NCI-H82 (cell line): ENCODE measurements around the gene DLG5.

ENCODE experiments used
- DNase-seq: peaks from one replicate; lab custom pipeline; 2025; lab: John Stamatoyannopoulos, UW

Gene DLG5

DNA sequence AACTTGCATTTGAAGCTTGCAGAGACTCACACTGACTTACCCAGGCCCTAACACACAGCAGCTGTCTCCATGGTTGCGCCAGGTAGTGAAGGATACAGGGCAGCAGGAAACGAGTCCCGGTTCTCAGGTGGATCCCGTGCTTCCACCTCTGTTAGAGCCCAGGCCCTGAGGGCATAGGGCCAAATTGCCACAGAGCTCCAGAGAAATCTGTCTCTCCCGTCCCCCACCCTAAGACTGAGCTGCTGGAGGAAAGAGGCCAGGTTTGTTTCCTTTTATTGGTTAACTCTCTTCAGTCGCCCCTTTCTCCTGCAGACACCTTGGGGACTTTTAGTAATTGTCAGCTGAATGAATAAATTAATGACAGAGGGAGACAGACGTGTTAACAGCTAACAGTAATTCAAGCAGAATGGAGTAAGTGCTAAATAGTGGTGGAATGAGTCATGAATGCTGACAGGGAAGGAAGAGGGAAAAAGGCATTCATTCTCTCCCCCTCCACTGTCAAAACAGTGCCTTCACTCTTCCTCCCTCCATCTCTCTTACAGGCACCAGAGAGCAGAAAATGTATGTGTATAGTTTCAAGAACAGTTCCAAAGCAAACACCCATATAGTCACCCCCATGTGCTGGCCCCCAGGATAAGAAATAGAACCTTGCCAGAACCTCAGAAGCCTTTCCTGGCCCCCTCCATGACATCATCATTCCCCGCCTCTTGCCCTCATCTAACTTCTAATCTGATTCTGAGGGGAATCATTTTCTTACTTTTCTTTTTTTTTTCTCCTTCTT is 16.8 kb upstream of the DLG5 start:
- DNase-seq, result no peak

GRCh38 chr10:77941790-77942189 is 15.2 kb upstream of the DLG5 start:
- DNase-seq, result no peak

GRCh38 chr10:77940627-77941026 is 14.1 kb upstream of the DLG5 start:
- no peak for DNase-seq

- DNase-seq, result no peak
These were observed 13.7 kb upstream of the DLG5 start for GRCh38 chr10:77940225-77940624.

- DNase-seq, result peak; percentile 9
These were observed 13.0 kb upstream of the DLG5 start for GRCh38 chr10:77939561-77940001.

- DNase-seq, result no peak
These were observed 10.4 kb upstream of the DLG5 start for GRCh38 chr10:77936697-77937567.

- no peak for DNase-seq
These were observed 5.6 kb upstream of the DLG5 start for GRCh38 chr10:77932016-77932715.

DNA sequence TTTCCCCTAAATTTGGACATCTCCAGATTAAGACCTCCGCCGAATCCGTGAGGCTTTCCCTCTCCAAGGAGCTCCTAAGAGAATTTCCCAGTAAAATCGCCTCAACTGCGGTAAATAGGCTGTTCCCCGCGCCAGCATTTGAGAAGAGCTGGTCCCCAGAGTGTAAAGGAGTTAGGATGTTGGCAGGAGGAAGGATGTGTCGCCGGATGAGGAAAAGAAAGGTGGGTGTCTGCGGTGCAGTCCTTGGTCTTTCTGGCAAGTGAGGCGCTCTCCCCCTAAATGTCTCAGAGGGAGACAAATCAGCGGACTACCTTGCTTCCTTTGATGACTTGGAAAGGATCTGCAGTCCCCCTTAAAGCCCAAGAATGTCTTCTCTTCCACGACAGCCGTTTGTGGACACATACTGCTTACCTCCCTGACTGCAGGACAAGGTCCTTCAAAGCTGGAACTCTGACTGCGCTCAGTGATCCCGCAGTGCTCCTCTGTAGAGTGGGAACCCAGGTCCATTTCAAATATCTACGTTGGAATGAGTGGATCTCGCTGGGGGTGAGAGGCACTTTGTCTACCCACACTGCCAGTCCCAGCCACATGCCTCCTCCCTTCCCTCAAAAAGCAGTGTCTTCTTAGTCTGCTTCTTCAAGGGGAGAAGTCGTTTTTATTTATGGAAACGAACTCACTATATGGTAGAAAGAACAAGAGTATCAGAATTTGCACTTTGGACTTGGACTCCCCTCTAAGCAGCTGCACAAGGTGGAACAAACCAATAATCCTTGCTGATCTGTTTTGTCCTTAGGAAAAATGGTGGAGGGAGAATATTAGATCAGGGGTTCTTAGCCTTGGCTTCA is 1.1 kb upstream of the DLG5 start:
- peak; percentile 64 for DNase-seq

DNA sequence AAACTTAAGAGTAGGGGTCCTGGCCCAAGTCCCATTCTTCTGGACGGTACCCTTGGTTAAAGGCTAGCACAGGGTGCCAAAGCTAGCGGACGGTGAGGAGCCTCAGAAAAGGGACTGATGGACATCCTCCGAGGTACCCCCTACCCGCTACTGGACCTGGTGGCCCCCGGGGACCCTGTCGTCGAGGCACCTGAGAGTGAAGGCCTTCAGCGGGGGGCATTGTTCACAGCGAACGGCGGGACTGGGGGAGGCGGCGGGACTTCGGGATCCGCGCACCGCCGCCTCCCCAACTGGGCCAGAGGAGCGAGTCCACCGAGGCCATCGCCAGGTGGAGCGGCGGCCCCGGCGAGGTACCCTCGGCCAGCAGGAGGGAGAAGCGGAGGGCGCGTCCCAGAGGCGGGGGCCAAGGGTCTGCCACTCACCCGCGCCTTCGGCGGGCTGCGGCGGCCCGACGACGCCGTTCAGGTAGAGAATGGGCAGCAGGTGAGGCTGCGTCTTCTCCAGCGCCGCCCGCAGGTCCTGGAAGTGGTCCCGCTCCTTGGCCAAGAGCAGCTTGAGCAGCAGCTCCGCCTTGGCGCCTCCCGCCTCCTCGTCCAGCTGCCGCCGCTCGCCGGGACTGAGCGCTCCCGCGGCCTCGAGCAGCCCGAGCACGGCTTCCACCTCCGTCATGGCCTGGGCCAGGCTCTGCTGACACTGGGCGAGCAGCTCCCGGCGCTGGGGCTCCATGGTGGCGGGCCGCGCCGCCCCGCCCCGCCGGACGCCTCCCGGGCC is 575 bp downstream of the DLG5 start:
- DNase-seq, result peak; percentile 53

- DNase-seq, result peak; percentile 25
These were observed 1.2 kb downstream of the DLG5 start for GRCh38 chr10:77925410-77925794.

DNA sequence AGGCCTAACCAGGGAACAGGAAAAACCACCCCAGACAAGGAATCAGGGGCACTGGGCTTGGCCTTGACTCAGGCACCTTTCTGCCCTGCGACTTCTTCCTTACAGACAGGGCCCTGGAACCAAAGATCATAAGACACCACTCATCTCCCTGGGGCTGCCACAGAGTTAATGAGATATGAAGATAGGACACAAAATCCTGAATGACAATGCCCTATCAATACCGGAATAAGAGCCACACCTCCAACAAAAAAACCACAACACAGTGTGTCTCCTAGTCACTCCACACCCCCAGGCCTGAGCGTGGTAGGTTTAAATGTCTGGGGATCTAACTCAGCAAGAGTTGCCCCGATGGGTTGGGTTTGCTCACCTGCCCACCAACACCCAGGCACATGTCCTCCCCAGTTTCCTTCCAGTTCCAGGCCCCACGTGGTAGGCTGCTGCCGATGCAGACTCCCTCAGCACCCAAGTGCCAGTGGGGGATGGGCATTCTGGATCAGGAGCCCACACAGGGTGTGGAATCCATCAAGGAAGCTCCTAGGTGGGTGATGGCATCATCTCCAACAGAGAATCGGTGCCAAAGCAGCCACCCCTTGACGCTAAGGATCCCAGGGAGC is 3.9 kb downstream of the DLG5 start:
- no peak for DNase-seq

GRCh38 chr10:77922055-77922454 is 4.5 kb downstream of the DLG5 start:
- DNase-seq, result no peak

GRCh38 chr10:77921395-77921794 is 5.2 kb downstream of the DLG5 start:
- no peak for DNase-seq

- DNase-seq, result no peak
These were observed 6.1 kb downstream of the DLG5 start for GRCh38 chr10:77920495-77920894.

DNA sequence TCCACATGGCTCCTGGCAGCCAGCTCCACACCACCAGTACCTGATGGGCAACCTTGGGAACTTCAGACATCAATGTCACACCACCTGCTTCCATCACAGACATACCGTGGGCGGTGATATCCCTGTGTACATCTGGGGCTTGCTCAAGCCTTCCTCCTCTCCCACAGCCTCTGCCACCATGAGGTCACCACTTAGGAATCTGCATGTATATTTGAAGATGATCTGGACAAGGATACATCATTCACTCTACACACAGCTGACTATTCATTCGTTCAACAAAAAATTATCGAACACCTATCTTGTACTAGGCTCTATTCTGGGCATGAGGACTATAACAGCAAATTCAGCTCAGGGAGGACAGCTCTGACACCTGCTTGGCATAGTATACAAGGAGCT is 6.8 kb downstream of the DLG5 start:
- DNase-seq, result no peak

GRCh38 chr10:77915319-77916105 is 11.0 kb downstream of the DLG5 start:
- DNase-seq, result no peak

GRCh38 chr10:77913090-77913489 is 13.5 kb downstream of the DLG5 start:
- DNase-seq, result no peak

GRCh38 chr10:77912576-77912975 is 14.0 kb downstream of the DLG5 start:
- no peak for DNase-seq

DNA sequence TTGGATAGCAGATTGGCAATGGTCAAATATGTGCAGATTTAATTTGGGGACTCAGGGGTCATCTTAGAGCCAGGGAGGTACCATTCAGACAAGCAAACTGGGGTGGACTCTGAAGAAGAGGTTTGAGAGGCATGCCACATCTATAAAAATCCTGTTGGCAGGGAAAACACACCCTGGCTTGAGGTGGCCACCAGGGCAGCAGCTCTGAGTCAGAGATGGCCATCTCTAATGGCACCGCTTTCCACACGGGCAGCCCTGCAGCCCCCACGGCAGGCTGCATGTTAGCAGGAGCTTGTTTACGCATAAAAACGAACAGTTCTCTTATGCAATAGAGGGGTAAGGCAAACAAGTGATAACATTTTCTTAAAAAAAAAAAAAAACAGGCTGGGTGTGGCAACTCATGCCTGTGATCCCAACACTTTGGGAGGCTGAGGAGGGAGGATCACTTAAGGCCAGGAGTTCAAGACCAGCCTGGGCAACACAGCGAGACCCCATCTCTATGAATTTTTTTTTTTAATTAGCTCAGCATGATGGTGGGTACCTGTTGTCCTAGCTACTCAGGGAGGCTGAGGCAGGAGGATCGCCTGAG is 14.9 kb downstream of the DLG5 start:
- DNase-seq, result no peak
